Neural cell (in vitro differentiated cells): ENCODE data around the gene NME7. TPM values are rescaled to one million over a fixed set of nuclear protein-coding genes. Genes with fewer than 3 reads are reported as not detected.

ENCODE experiments used
- H2AFZ ChIP-seq: fragments of 200-600, 300-800 bp; sonication (generic), shearing (Covaris generic); 2 replicates; pipeline ENCODE4 v1.6.0; 2014; ENCODE audit warnings: low read depth, mild to moderate bottlenecking, antibody characterized with exemption, low read length, moderate library complexity
- H3F3A ChIP-seq: fragments of 200-600 bp; shearing (Covaris generic); 2 replicates; pipeline ENCODE4 v1.6.1; 2016; ENCODE audit warnings: mild to moderate bottlenecking, moderate library complexity, mixed read lengths, antibody characterized with exemption, low read length; ENCODE audit not compliant: insufficient read depth, poor library complexity, severe bottlenecking
- H3K27ac ChIP-seq: fragments of 200-600, 300-800 bp; sonication (generic), shearing (Covaris generic); 2 replicates; pipeline ENCODE4 v1.5.1; 2014; ENCODE audit warnings: mild to moderate bottlenecking, low read length, moderate library complexity
- H3K27me3 ChIP-seq: fragments of 300-800, 200-600 bp; sonication (generic), shearing (Covaris generic); 2 replicates; pipeline ENCODE4 v1.6.0; 2014; ENCODE audit warnings: mild to moderate bottlenecking, low read depth, low read length, moderate library complexity; ENCODE audit not compliant: insufficient read depth
- H3K36me3 ChIP-seq: fragments of 300-800, 200-600 bp; sonication (generic), shearing (Covaris generic); 2 replicates; pipeline ENCODE4 v1.5.1; 2014; ENCODE audit warnings: mild to moderate bottlenecking, antibody characterized with exemption, low read length, moderate library complexity; ENCODE audit not compliant: insufficient read depth
- H3K4me2 ChIP-seq: fragments of 300-800, 200-600 bp; sonication (generic), shearing (Covaris generic); 2 replicates; pipeline ENCODE4 v1.6.0; 2014; ENCODE audit warnings: mild to moderate bottlenecking, low read length
- H3K4me3 ChIP-seq: fragments of 300-800, 200-600 bp; sonication (generic), shearing (Covaris generic); 2 replicates; pipeline ENCODE4 v1.5.1; 2014; ENCODE audit warnings: mild to moderate bottlenecking, low read length, moderate library complexity
- H3K79me2 ChIP-seq: fragments of 200-600 bp; shearing (Covaris generic); replicated peaks from 2 replicates; pipeline ENCODE4 v1.6.0; 2014; ENCODE audit warnings: mild to moderate bottlenecking, low read length, moderate library complexity; ENCODE audit not compliant: insufficient read depth
- H3K9ac ChIP-seq: fragments of 300-800, 200-600 bp; sonication (generic), shearing (Covaris generic); 2 replicates; pipeline ENCODE4 v1.6.1; 2016; ENCODE audit warnings: mild to moderate bottlenecking, low read length, mixed read lengths
- H3K9me2 ChIP-seq: fragments of 200-600 bp; shearing (Covaris generic); 2 replicates; pipeline ENCODE4 v1.6.1; 2016; ENCODE audit warnings: mild to moderate bottlenecking, low read length, mixed read lengths; ENCODE audit not compliant: insufficient read depth
- H3K9me3 ChIP-seq: fragments of 200-600, 300-800 bp; sonication (generic), shearing (Covaris generic); 2 replicates; pipeline ENCODE4 v1.6.1; 2016; ENCODE audit warnings: mild to moderate bottlenecking, mixed run types, low read length, moderate library complexity, mixed read lengths
- H4K20me1 ChIP-seq: fragments of 200-600 bp; shearing (Covaris generic); 2 replicates; pipeline ENCODE4 v1.6.1; 2016; ENCODE audit warnings: mild to moderate bottlenecking, mixed run types; ENCODE audit not compliant: insufficient read depth
- EP300 ChIP-seq: fragments of 450-650 bp; conservative IDR thresholded peaks from 2 replicates; pipeline ENCODE4 v1.6.1; 2014; ENCODE audit warnings: antibody characterized with exemption, mild to moderate bottlenecking, moderate library complexity; ENCODE audit not compliant: poor library complexity, severe bottlenecking
- EZH2 ChIP-seq: fragments of 200-600, 300-800 bp; shearing (Covaris generic), sonication (generic); IDR thresholded peaks from 2 replicates; pipeline ENCODE4 v1.6.1; 2014; ENCODE audit warnings: antibody characterized with exemption, low read length, borderline replicate concordance, mild to moderate bottlenecking; ENCODE audit not compliant: insufficient read depth, poor library complexity, severe bottlenecking
- MXI1 ChIP-seq: fragments of 450-650 bp; conservative IDR thresholded peaks from 2 replicates; pipeline ENCODE4 v1.6.1; 2014; ENCODE audit warnings: antibody characterized with exemption, mild to moderate bottlenecking; ENCODE audit not compliant: poor library complexity, severe bottlenecking
- POLR2AphosphoS5 ChIP-seq: IDR thresholded peaks from 2 replicates; pipeline ENCODE4 v1.6.1; 2012
- RAD21 ChIP-seq: fragments of 450-650 bp; conservative IDR thresholded peaks from 2 replicates; pipeline ENCODE4 v1.6.1; 2014; ENCODE audit warnings: antibody characterized with exemption, mild to moderate bottlenecking, moderate library complexity
- SMC3 ChIP-seq: fragments of 450-650 bp; conservative IDR thresholded peaks from 2 replicates; pipeline ENCODE4 v1.6.1; 2014; ENCODE audit warnings: antibody characterized with exemption, mild to moderate bottlenecking, moderate library complexity; ENCODE audit not compliant: poor library complexity
- TAF1 ChIP-seq: IDR thresholded peaks from 2 replicates; pipeline ENCODE4 v1.6.1; 2012; ENCODE audit warnings: low read depth
- polyA plus RNA-seq: library from polyadenylated mRNA; depleted of rRNA; stranded (reverse); fragments of >200 nt; gene quantifications from 2 replicates; pipeline ENCODE4 v1.2.3, GENCODE V29; 2014
- TF ChIP-seq, protein P1 (sequence below): fragments of 450-650 bp; IDR thresholded peaks from 2 replicates; pipeline ENCODE4 v1.5.1; 2014; ENCODE audit warnings: antibody characterized with exemption, mild to moderate bottlenecking, moderate library complexity; ENCODE audit not compliant: poor library complexity, severe bottlenecking
- TF ChIP-seq, protein P2 (sequence below): IDR thresholded peaks from 2 replicates; pipeline ENCODE4 v1.6.1; 2012; ENCODE audit warnings: borderline replicate concordance

Gene NME7
- polyA plus RNA-seq, 1 donor from 2014 or later: 42.4 TPM

DNA sequence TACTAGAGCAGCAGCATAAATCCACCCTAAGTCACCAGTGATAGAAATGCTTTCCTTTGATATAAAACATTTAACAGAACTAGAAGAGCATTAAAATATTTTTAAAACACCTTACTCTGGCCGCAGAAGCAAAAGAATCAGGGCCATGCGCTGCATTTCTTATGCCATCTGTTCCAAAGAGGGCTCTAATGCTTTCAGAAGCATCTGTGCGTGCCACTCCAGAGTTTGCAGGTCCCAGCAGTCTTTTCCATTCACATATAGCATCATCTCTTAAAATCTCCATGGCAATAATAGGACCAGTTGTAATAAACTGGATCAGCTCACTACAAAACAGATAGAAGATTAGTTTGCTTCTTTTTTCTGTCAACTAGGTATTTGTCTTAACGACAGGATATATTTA lies 69.2 kb downstream of the NME7 start:
- no peak overlapping the region for H3K4me3 ChIP-seq
- no peaks in the 10 kb centered on the region for H3K9me3 ChIP-seq
- H3K9ac ChIP-seq: no peak overlapping the region
- H2AFZ ChIP-seq: no peak overlapping the region
- peaks cover 6% of the 10 kb centered on the region for H3K36me3 ChIP-seq
- no peak overlapping the region for H3K27ac ChIP-seq
- no peaks in the 10 kb centered on the region for H3K27me3 ChIP-seq
- no peak overlapping the region for H3K4me2 ChIP-seq
- no peaks in the 10 kb centered on the region for H3F3A ChIP-seq
- H3K9me2 ChIP-seq: no peaks in the 10 kb centered on the region
- TF ChIP-seq RAD21 (no peak), POLR2AphosphoS5 (no peak), MXI1 (no peak), TAF1 (no peak), EP300 (no peak)
- TF ChIP-seq, protein P1, sequence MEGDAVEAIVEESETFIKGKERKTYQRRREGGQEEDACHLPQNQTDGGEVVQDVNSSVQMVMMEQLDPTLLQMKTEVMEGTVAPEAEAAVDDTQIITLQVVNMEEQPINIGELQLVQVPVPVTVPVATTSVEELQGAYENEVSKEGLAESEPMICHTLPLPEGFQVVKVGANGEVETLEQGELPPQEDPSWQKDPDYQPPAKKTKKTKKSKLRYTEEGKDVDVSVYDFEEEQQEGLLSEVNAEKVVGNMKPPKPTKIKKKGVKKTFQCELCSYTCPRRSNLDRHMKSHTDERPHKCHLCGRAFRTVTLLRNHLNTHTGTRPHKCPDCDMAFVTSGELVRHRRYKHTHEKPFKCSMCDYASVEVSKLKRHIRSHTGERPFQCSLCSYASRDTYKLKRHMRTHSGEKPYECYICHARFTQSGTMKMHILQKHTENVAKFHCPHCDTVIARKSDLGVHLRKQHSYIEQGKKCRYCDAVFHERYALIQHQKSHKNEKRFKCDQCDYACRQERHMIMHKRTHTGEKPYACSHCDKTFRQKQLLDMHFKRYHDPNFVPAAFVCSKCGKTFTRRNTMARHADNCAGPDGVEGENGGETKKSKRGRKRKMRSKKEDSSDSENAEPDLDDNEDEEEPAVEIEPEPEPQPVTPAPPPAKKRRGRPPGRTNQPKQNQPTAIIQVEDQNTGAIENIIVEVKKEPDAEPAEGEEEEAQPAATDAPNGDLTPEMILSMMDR: no peak
- TF ChIP-seq, protein P2, sequence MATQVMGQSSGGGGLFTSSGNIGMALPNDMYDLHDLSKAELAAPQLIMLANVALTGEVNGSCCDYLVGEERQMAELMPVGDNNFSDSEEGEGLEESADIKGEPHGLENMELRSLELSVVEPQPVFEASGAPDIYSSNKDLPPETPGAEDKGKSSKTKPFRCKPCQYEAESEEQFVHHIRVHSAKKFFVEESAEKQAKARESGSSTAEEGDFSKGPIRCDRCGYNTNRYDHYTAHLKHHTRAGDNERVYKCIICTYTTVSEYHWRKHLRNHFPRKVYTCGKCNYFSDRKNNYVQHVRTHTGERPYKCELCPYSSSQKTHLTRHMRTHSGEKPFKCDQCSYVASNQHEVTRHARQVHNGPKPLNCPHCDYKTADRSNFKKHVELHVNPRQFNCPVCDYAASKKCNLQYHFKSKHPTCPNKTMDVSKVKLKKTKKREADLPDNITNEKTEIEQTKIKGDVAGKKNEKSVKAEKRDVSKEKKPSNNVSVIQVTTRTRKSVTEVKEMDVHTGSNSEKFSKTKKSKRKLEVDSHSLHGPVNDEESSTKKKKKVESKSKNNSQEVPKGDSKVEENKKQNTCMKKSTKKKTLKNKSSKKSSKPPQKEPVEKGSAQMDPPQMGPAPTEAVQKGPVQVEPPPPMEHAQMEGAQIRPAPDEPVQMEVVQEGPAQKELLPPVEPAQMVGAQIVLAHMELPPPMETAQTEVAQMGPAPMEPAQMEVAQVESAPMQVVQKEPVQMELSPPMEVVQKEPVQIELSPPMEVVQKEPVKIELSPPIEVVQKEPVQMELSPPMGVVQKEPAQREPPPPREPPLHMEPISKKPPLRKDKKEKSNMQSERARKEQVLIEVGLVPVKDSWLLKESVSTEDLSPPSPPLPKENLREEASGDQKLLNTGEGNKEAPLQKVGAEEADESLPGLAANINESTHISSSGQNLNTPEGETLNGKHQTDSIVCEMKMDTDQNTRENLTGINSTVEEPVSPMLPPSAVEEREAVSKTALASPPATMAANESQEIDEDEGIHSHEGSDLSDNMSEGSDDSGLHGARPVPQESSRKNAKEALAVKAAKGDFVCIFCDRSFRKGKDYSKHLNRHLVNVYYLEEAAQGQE: no peak
- no peaks in the 10 kb centered on the region for H3K79me2 ChIP-seq
- no peaks in the 10 kb centered on the region for H4K20me1 ChIP-seq

DNA sequence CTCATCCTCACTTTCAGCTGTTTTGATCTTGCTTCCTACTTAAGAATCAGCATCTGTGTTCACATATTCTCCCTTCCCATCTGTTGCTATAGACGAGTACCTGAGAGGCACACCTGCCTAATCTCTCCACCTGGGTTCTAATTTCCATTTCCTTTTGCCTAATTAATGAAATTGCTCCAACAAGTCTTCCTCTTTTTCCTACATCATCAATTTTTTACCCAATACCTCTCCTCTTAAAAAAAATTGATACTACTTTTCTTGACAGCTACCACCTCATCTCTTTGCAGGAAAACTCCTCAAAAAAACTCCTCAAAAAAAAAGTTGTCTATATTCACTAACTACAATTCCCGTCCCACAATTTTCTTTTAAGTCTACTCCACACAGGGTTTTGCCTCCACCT lies 71.8 kb downstream of the NME7 start:
- no peaks in the 10 kb centered on the region for H3K9me2 ChIP-seq
- no peaks in the 10 kb centered on the region for H3F3A ChIP-seq
- H3K27ac ChIP-seq: no peak overlapping the region

More for the DNA sequence above, 71.8 kb downstream of the NME7 start:
- H3K27me3 ChIP-seq: no peaks in the 10 kb centered on the region
- no peaks in the 10 kb centered on the region for H3K79me2 ChIP-seq
- no peaks in the 10 kb centered on the region for H3K9me3 ChIP-seq
- H4K20me1 ChIP-seq: no peaks in the 10 kb centered on the region
- no peak overlapping the region for H3K4me3 ChIP-seq
- no peaks in the 10 kb centered on the region for H3K36me3 ChIP-seq
- no peak overlapping the region for H3K4me2 ChIP-seq
- no peak overlapping the region for H3K9ac ChIP-seq
- TF ChIP-seq RAD21 (no peak), POLR2AphosphoS5 (no peak), MXI1 (no peak), EZH2 (no peak), EP300 (no peak), SMC3 (no peak), TAF1 (no peak)
- TF ChIP-seq, protein P1: no peak
- TF ChIP-seq, protein P2: no peak
- no peak overlapping the region for H2AFZ ChIP-seq
